ENCODE measurements around the gene NPTX1. TPM values are rescaled to one million over a fixed set of nuclear protein-coding genes. Genes with fewer than 3 reads are reported as not detected.

NPTX1 gene
- total and polyA plus RNA-seq, 9 of the 15 experiments (the other 6 are each of a cell fraction or from before 2014, with no cell fraction given), result 0.04 TPM; not detected in 8

DNA sequence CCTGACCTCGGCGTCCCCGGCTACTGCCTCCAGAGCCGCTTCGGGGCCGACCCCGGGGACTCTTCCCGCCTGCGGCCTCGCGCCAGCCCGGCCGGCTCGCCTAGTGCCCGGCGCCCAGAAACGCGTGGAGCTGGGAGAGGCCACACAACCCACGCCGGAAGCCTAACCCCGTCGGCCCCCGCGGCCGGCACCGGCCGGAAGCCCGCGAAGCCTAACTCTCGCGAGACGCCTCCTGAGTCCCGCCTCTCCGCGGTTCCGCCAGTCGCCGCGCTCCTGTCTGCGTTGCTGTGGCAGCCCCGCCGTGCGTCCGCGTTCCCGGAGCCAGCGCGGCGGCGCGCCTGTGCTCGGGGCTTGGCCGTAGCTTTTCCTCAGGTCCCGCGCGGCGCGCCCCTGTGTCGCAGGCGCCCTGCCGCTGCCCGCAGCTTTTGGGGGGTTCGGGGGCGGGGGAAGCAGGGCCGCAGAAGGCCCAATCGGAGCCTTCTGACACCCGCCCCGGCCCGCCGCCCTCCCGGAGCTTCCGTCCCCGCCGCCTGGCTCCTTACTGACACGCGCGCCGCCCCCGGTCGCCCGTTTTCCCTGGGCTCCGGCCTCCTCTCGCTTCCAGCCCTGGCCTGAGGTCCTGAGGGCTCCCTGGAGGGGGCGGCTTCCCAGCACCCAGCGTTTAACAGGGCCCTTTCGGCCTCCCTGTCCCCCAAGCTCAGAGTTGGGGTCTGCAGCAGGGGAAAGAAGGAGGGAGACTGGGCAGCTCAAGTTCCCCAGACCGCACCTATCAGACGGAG lies 21.7 kb downstream of the NPTX1 start (continued):
- peak; percentile 65 for TF ChIP-seq RBBP5 (IDR thresholded peaks at IDR 0.05; ENCODE audit: borderline replicate concordance, insufficient read depth, low read length, poor library complexity, severe bottlenecking)
- 0 out of 2 replicates have a peak, but pooled peaks have one; percentile 83 for TF ChIP-seq RBM14 (IDR thresholded peaks at IDR 0.05; ENCODE audit: borderline replicate concordance, insufficient read depth, low read depth, low read length)
- TF ChIP-seq THRAP3 (IDR thresholded peaks at IDR 0.05; ENCODE audit: borderline replicate concordance), result no peak
- TF ChIP-seq DACH1 (IDR thresholded peaks at IDR 0.05; ENCODE audit: partially characterized antibody), result no peak
- no peak for TF ChIP-seq MEIS2 (IDR thresholded peaks at IDR 0.05; ENCODE audit: partially characterized antibody)
- TF ChIP-seq CSDE1 (IDR thresholded peaks at IDR 0.05), result no peak
- TF ChIP-seq, protein P1, sequence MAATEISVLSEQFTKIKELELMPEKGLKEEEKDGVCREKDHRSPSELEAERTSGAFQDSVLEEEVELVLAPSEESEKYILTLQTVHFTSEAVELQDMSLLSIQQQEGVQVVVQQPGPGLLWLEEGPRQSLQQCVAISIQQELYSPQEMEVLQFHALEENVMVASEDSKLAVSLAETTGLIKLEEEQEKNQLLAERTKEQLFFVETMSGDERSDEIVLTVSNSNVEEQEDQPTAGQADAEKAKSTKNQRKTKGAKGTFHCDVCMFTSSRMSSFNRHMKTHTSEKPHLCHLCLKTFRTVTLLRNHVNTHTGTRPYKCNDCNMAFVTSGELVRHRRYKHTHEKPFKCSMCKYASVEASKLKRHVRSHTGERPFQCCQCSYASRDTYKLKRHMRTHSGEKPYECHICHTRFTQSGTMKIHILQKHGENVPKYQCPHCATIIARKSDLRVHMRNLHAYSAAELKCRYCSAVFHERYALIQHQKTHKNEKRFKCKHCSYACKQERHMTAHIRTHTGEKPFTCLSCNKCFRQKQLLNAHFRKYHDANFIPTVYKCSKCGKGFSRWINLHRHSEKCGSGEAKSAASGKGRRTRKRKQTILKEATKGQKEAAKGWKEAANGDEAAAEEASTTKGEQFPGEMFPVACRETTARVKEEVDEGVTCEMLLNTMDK (IDR thresholded peaks at IDR 0.05; ENCODE audit: borderline replicate concordance, insufficient read depth, low read depth, low read length, poor library complexity, severe bottlenecking), result no peak
- TF ChIP-seq PRMT5 (CRISPR knock-in tag; IDR thresholded peaks at IDR 0.05), result no peak
- no peak for TF ChIP-seq SMARCB1 (IDR thresholded peaks at IDR 0.05; ENCODE audit: insufficient read length, low read depth)
- no peak for TF ChIP-seq SMARCC2 (IDR thresholded peaks at IDR 0.05; ENCODE audit: low read depth)
- TF ChIP-seq NCOA2 (IDR thresholded peaks at IDR 0.05; ENCODE audit: partially characterized antibody in 2 of 2), result no peak
- no peak for TF ChIP-seq FOXJ3 (CRISPR knock-in tag; IDR thresholded peaks at IDR 0.05)
- no peak for TF ChIP-seq KAT8 (IDR thresholded peaks at IDR 0.05; ENCODE audit: low read depth)
- peak; percentile 48; the same call in 1 of the 2 replicates for TF ChIP-seq MAFF (IDR thresholded peaks at IDR 0.05; ENCODE audit: low read length)
- no peak for TF ChIP-seq LARP7 (IDR thresholded peaks at IDR 0.05)
- no peak for TF ChIP-seq ZEB2 (IDR thresholded peaks at IDR 0.05)
- no peak for TF ChIP-seq XRCC4 (IDR thresholded peaks at IDR 0.05; ENCODE audit: extremely low read depth, insufficient read depth, insufficient read length)
- no peak for TF ChIP-seq YBX1 (IDR thresholded peaks at IDR 0.05)
- TF ChIP-seq, protein P2, sequence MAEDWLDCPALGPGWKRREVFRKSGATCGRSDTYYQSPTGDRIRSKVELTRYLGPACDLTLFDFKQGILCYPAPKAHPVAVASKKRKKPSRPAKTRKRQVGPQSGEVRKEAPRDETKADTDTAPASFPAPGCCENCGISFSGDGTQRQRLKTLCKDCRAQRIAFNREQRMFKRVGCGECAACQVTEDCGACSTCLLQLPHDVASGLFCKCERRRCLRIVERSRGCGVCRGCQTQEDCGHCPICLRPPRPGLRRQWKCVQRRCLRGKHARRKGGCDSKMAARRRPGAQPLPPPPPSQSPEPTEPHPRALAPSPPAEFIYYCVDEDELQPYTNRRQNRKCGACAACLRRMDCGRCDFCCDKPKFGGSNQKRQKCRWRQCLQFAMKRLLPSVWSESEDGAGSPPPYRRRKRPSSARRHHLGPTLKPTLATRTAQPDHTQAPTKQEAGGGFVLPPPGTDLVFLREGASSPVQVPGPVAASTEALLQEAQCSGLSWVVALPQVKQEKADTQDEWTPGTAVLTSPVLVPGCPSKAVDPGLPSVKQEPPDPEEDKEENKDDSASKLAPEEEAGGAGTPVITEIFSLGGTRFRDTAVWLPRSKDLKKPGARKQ (CRISPR knock-in tag; IDR thresholded peaks at IDR 0.05), result no peak
- no peak for TF ChIP-seq SAFB2 (IDR thresholded peaks at IDR 0.05; ENCODE audit: borderline replicate concordance, low read depth, low read length, severe bottlenecking)
- no peak for TF ChIP-seq ZNF764 (CRISPR knock-in tag; IDR thresholded peaks at IDR 0.05; ENCODE audit: low read depth)
